Measurements from ENCODE around the gene VSTM2B.

Gene VSTM2B

DNA sequence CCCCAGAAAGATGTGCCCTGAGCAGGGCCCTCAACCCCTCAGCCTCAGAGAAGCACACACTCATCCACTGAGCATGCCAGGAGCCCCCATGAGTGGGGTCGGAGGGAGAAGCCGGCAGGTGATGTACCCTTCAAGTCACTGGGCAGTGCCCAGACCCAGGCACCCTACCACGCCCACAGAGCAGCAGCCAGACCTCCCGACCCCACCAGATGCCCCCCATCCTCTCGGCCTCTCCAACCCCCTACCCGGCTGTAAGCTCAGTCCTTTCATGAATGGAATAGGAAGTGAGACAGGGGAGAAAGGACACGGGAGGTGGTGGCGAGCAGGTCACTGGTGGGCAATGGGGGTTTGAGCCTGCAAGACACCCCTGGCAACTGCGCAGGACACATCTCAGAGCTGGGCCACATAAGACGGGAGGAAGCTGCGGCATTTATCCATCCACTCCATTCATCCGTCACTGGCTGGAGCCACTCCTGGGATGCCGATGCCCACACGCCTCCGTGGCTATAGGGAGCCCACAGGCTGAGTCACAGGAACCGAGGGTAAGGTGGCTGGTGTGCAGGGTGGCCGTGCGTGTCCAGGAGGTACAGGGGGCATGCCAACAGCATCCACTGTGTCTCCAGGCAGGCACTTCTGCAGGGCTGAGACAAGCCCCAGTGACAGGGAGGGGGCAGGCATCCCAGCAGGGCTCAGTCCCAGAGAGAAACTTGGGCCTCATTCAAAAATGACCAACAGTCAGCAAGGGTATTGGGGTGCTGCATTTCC, 23.8 kb upstream of the VSTM2B start:
- H3K27ac ChIP-seq: no peak overlapping the region
- H3K27me3 ChIP-seq: no peaks in the 10 kb centered on the region
- no peak for TF ChIP-seq Cebpa-rat (IDR thresholded peaks at IDR 0.05)
- no peak overlapping the region for H3K9ac ChIP-seq
- no peaks in the 10 kb centered on the region for H3K9me3 ChIP-seq (replicated peaks in 1 of 11)
- no peak overlapping the region for H3K4me3 ChIP-seq
- no peak overlapping the region for H3K4me2 ChIP-seq
- no peaks in the 10 kb centered on the region for H3K4me1 ChIP-seq
- H4K20me1 ChIP-seq: no peaks in the 10 kb centered on the region
- H3K36me3 ChIP-seq: no peaks in the 10 kb centered on the region

DNA sequence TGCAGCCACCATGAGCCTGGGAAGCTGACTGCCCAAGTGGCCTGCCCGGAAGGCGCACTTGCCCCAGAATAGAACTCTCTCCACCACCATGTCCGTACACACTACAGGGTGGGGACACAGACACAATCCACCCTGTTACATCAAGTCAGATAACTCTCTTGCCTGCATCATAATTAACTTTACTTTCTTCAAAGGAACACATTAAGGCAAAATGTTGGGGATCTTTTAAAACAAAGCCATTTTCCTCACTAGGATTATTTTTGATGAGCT, 23.3 kb upstream of the VSTM2B start:
- Histone ChIP-seq H3K27ac (no peak overlapping the region), H3K4me1 (no peaks in the 10 kb centered on the region), H3K9me3 (replicated peaks in 1 of 11) (no peaks in the 10 kb centered on the region), H3K4me3 (no peak overlapping the region), H3K4me2 (no peak overlapping the region), H4K20me1 (no peaks in the 10 kb centered on the region), H3K27me3 (no peaks in the 10 kb centered on the region), H3K9ac (no peak overlapping the region), H3K36me3 (no peaks in the 10 kb centered on the region)
- no peak for TF ChIP-seq Cebpa-rat (IDR thresholded peaks at IDR 0.05)

DNA sequence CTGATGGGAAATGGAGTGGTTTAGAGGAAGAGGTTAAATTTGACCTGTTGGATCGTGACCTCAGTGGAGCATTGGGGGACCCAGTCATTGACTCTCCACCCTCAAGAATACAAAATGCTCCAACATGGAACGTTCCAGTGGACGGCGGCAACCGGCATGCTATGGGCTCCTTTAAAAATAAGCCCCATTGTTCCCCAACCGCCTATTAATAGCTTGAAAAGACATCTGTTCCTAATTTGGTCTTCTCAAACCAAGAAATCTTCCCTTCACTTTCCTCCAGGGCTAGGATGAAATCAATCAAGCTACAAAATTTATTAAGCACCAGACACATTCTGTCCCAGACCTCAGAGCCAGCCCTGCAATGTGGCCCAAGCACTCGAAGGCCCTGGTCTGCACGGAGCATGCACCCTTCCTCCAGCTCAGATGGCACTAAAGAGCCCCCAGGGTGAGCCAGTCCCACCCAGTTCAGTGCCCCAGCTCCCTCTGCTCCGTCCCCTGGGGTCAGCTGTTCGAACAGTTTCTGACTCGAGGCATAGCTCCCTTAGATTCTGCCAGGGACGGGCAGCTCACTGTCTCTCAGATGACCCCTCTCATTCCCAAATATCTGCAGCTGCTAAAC, 22.5 kb upstream of the VSTM2B start:
- H3K4me3 ChIP-seq: no peak overlapping the region
- H3K9ac ChIP-seq: no peak overlapping the region
- no peak overlapping the region for H3K4me2 ChIP-seq
- no peak overlapping the region for H3K27ac ChIP-seq
- no peaks in the 10 kb centered on the region for H3K36me3 ChIP-seq
- H3K9me3 ChIP-seq (replicated peaks in 1 of 11): no peaks in the 10 kb centered on the region
- no peaks in the 10 kb centered on the region for H3K4me1 ChIP-seq
- H4K20me1 ChIP-seq: no peaks in the 10 kb centered on the region
- no peaks in the 10 kb centered on the region for H3K27me3 ChIP-seq
- TF ChIP-seq Cebpa-rat (IDR thresholded peaks at IDR 0.05): no peak

DNA sequence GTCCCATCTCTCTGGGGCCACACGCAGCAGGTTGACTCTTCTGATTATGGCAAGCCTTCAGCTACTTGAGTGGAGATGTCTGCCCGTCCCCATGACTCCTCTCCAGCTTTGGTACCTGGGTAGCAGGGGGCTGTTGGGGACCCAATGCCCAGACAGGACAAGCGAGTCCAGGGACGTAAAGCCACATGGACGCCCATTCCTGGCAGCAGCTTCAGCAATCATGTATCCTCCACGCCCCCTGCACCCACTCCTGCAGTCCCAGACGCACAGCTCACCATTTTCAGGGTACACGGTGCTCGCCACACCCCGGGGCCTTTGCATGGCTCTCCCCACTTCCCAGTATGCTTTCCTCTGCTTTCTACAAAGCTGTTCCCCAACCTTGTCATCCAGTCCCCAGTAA, 22.0 kb upstream of the VSTM2B start:
- Histone ChIP-seq H3K4me3 (no peak overlapping the region), H3K9ac (no peak overlapping the region), H3K27ac (no peak overlapping the region), H3K4me1 (no peaks in the 10 kb centered on the region), H3K9me3 (replicated peaks in 1 of 11) (no peaks in the 10 kb centered on the region), H3K36me3 (no peaks in the 10 kb centered on the region), H3K27me3 (no peaks in the 10 kb centered on the region), H3K4me2 (no peak overlapping the region), H4K20me1 (no peaks in the 10 kb centered on the region)
- TF ChIP-seq Cebpa-rat (IDR thresholded peaks at IDR 0.05): no peak

DNA sequence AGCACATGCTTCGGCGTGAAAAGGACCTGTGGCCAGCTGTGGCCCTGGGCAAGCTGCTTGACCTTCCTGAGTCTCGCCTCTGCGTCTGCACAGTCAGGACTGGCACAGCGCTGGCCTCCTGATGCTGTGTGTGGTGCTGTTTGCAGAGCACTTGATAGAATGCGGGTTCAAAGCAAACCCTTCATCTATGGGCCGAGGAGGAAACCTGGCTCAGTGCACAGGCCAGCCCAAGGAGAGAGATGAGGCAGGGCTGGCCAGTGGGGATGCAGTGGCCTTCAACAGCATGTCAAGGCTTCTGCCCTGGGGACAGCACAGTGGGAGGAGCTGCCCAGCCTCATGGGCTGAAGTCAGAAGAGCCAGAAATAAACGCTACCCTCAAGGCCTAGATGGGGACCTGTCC, 21.3 kb upstream of the VSTM2B start:
- Histone ChIP-seq H3K9ac (no peak overlapping the region), H3K9me3 (replicated peaks in 1 of 11) (no peaks in the 10 kb centered on the region), H3K27ac (no peak overlapping the region), H4K20me1 (no peaks in the 10 kb centered on the region), H3K36me3 (no peaks in the 10 kb centered on the region), H3K4me2 (no peak overlapping the region), H3K4me1 (no peaks in the 10 kb centered on the region), H3K4me3 (no peak overlapping the region), H3K27me3 (no peaks in the 10 kb centered on the region)
- no peak for TF ChIP-seq Cebpa-rat (IDR thresholded peaks at IDR 0.05)

DNA sequence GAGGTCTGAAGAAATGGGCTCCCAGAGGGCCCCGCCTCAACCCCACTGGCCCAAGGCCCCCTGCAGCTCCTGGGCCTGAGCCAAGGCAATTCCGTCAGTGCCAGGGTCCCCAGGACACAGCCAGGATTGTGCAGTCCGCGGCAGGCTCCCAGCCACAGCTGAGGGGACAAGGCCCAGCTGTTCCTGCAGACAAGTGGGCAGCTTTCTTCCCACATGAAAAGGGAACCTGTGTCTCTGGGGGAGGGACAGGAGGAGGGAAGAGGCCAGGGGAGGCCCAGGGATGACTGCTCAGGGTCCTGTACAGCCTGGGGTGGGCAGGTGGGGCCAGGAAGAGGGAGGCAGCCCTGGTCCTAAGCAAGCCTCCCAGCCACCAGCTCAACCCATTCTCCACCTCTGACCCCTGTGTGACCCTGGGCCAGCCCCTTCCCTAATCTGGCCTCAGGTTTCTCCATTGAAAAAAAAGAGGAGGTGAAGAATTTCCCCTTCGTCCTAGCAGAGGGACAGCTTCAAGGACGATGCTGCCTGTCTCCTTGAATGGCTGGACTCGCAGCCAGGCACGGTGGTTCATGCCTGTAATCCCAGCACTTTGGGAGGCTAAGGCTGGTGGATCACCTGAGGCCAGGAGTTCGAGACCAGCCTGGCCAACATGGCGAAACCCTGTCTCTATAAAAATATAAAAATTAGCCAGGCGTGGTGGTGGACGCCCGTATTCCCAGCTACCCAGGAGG, 20.5 kb upstream of the VSTM2B start:
- Histone ChIP-seq H3K36me3 (no peaks in the 10 kb centered on the region), H3K27ac (no peak overlapping the region), H3K9me3 (replicated peaks in 1 of 11) (no peaks in the 10 kb centered on the region), H4K20me1 (no peaks in the 10 kb centered on the region), H3K4me2 (no peak overlapping the region), H3K4me1 (no peaks in the 10 kb centered on the region), H3K9ac (no peak overlapping the region), H3K4me3 (no peak overlapping the region), H3K27me3 (peaks cover 0 to 3% (median 0%) of the 10 kb centered on the region in 11 experiments; a peak in 2 of 22 replicates)
- TF ChIP-seq Cebpa-rat (IDR thresholded peaks at IDR 0.05): no peak

DNA sequence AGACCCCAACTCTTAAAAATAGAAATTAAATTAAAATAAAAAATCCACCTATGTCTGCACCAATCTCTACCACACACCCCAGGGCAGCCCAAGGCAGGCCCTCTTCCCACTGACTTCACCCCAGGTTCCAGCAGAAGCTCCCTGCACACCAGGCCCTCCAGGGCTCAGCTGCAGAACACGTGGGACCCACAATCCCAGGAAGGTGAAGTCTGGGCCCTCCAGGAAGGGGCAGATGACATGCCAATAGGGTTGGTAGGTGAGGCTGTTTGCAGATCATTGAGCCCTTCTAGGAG, 19.2 kb upstream of the VSTM2B start:
- H3K4me2 ChIP-seq: no peak overlapping the region
- H3K4me1 ChIP-seq: no peaks in the 10 kb centered on the region
- H3K27ac ChIP-seq: no peak overlapping the region
- H3K36me3 ChIP-seq: no peaks in the 10 kb centered on the region
- no peak for TF ChIP-seq Cebpa-rat (IDR thresholded peaks at IDR 0.05)
- H3K4me3 ChIP-seq: no peak overlapping the region
- H3K9me3 ChIP-seq (replicated peaks in 1 of 11): no peaks in the 10 kb centered on the region
- no peak overlapping the region for H3K9ac ChIP-seq
- H4K20me1 ChIP-seq: no peaks in the 10 kb centered on the region
- H3K27me3 ChIP-seq: peaks cover 0 to 16% (median under 1%) of the 10 kb centered on the region in 11 experiments; a peak in 7 of 22 replicates

DNA sequence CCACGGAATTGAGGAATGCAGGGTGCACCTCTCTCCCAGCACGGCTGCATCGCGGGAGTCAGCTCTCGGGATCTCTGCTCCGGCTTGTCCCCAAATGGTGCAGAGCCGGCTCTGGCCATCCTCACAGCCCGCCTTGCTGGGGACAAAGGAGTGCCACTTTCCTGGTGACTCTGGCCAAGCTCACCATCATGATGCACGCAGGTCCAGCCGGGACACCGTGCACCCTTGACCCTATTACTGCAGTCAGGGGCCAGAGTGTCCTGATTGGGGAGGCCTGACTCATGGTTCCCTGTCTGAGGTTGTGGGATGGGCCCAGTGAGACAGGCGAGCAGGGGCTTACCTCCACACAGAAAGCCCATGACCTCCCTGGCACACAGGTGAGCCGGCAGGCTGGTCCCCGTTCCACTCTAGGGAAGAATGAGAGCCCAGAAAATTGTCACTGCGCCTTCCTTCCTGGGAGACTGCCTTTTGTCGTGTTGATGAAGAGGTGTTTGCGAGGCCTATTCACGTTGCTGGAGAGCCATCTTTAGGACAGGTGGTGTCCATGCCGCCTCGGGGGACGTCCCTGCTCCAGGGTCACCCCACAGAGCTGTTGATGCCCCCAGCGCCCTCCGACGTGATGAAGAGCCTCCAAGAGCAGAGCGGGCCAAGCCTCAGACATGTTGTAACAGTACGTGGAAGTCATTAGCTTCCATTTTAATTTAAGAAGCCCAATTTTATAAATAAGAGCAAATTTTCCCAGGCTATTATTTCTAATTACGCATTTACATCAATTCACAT, 18.5 kb upstream of the VSTM2B start:
- no peaks in the 10 kb centered on the region for H3K36me3 ChIP-seq
- no peaks in the 10 kb centered on the region for H4K20me1 ChIP-seq
- H3K27ac ChIP-seq: no peak overlapping the region
- H3K9ac ChIP-seq: no peak overlapping the region
- no peak for TF ChIP-seq Cebpa-rat (IDR thresholded peaks at IDR 0.05)
- H3K4me3 ChIP-seq: no peak overlapping the region
- peaks cover 0 to 23% (median 7%) of the 10 kb centered on the region in 11 experiments; a peak in 9 of 22 replicates for H3K27me3 ChIP-seq
- H3K9me3 ChIP-seq (replicated peaks in 1 of 11): no peaks in the 10 kb centered on the region
- no peak overlapping the region for H3K4me2 ChIP-seq
- no peaks in the 10 kb centered on the region for H3K4me1 ChIP-seq

DNA sequence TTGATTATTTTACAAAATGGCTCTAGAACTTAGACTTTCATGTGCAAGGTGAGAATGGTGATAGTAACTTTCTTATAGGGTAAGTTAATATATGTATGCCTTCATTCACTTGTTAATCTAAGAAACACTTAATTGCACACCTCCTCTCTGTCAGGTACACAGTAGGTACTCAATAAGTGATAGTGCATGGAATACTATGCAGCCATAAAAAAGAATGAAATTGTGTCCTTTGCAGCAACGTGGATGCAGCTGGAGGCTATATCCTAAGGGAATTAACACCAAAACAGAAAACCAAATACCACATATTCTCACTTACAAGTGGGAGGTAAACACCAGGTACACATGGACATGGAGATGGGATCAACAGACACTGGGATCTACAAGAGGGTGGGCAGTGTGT, 17.6 kb upstream of the VSTM2B start:
- Histone ChIP-seq H3K27me3 (peaks cover 0 to 32% (median 16%) of the 10 kb centered on the region in 11 experiments; a peak in 13 of 22 replicates), H3K27ac (no peak overlapping the region), H3K4me2 (no peak overlapping the region), H3K9me3 (replicated peaks in 1 of 11) (no peaks in the 10 kb centered on the region), H3K4me1 (no peaks in the 10 kb centered on the region), H4K20me1 (no peaks in the 10 kb centered on the region), H3K4me3 (no peak overlapping the region), H3K36me3 (no peaks in the 10 kb centered on the region), H3K9ac (no peak overlapping the region)
- TF ChIP-seq Cebpa-rat (IDR thresholded peaks at IDR 0.05): no peak
